ENCODE results near the gene EP300. TPM values are rescaled to one million over a fixed set of nuclear protein-coding genes. Genes with fewer than 3 reads are reported as not detected.
A peak's percentile ranks its signal among the peaks of the same experiment; 100 is the strongest.

The EP300 gene
- total RNA-seq, 6 experiments from 2014 or later = 23.1 to 121 (median 31.3) TPM

GRCh38 chr22:41124086-41124485 lies 31.7 kb downstream of the EP300 start:
- intact Hi-C loops (cut with DNase I) = no loop called here

GRCh38 chr22:41127451-41127850 lies 35.1 kb downstream of the EP300 start:
- DNase-seq = peak in 1 of 3 donors; percentile 28
- H3K27ac ChIP-seq = no peak overlapping the region
- H3K9me3 ChIP-seq = no peaks in the 10 kb centered on the region
- H3K4me3 ChIP-seq = no peak overlapping the region
- peaks cover 20 to 71% (median 45%) of the 10 kb centered on the region in 4 donors for H3K36me3 ChIP-seq
- 100% methylated on average over 2 of the region's 5 CpGs for WGBS (ENCODE audit: insufficient coverage, low coverage, low lambda C conversion rate, missing lambda C conversion rate)
- peak; percentile 31 to 48 (median 38) for ATAC-seq
- TF ChIP-seq CTCF (IDR thresholded peaks at IDR 0.05) = no peak
- TF ChIP-seq POLR2A (IDR thresholded peaks at IDR 0.05) = no peak
- H3K4me1 ChIP-seq = no peaks in the 10 kb centered on the region
- H3K27me3 ChIP-seq = no peaks in the 10 kb centered on the region
- intact Hi-C loops (cut with DNase I) = no loop called here

More at GRCh38 chr22:41124086-41124485, 31.7 kb downstream of the EP300 start:
- TF ChIP-seq CTCF (IDR thresholded peaks at IDR 0.05) = no peak
- no peak for TF ChIP-seq POLR2A (IDR thresholded peaks at IDR 0.05)
- 92% methylated on average over 9 of the region's 9 CpGs for WGBS (ENCODE audit: insufficient coverage, low coverage, low lambda C conversion rate, missing lambda C conversion rate)
- H3K4me1 ChIP-seq = no peaks in the 10 kb centered on the region
- no peak overlapping the region for H3K27ac ChIP-seq
- H3K36me3 ChIP-seq = peaks cover 10 to 48% (median 24%) of the 10 kb centered on the region in 4 donors
- no peaks in the 10 kb centered on the region for H3K9me3 ChIP-seq
- no peak for ATAC-seq
- no peak for DNase-seq
- no peaks in the 10 kb centered on the region for H3K27me3 ChIP-seq
- H3K4me3 ChIP-seq = no peak overlapping the region

- Histone ChIP-seq H3K27me3 (no peaks in the 10 kb centered on the region), H3K36me3 (peaks cover 20 to 82% (median 46%) of the 10 kb centered on the region in 4 donors), H3K27ac (no peak overlapping the region), H3K9me3 (no peaks in the 10 kb centered on the region), H3K4me3 (no peak overlapping the region), H3K4me1 (no peaks in the 10 kb centered on the region)
- intact Hi-C loops (cut with DNase I) = no loop called here
- WGBS (ENCODE audit: insufficient coverage, low coverage, low lambda C conversion rate, missing lambda C conversion rate) = 94% methylated on average over 14 of the region's 14 CpGs
- no peak for TF ChIP-seq CTCF (IDR thresholded peaks at IDR 0.05)
- no peak for TF ChIP-seq POLR2A (IDR thresholded peaks at IDR 0.05)
- DNase-seq (no peak), ATAC-seq (no peak)
Observed at GRCh38 chr22:41128606-41129005, 36.2 kb downstream of the EP300 start.

GRCh38 chr22:41132550-41132949 lies 40.2 kb downstream of the EP300 start:
- intact Hi-C loops (cut with DNase I) = no loop called here
- Histone ChIP-seq H3K27me3 (no peaks in the 10 kb centered on the region), H3K4me3 (no peak overlapping the region), H3K9me3 (no peaks in the 10 kb centered on the region), H3K36me3 (peaks cover 22 to 92% (median 55%) of the 10 kb centered on the region in 4 donors), H3K27ac (no peak overlapping the region), H3K4me1 (no peaks in the 10 kb centered on the region)
- DNase-seq (no peak), ATAC-seq (no peak)
- WGBS (ENCODE audit: insufficient coverage, low coverage, low lambda C conversion rate, missing lambda C conversion rate) = 100% methylated on average over 2 of the region's 2 CpGs
- TF ChIP-seq POLR2A (IDR thresholded peaks at IDR 0.05) (no peak), CTCF (IDR thresholded peaks at IDR 0.05) (no peak)

All from right lobe of liver (tissue), 6 donors.